Measurements from ENCODE around the gene DPPA5.

DNA sequence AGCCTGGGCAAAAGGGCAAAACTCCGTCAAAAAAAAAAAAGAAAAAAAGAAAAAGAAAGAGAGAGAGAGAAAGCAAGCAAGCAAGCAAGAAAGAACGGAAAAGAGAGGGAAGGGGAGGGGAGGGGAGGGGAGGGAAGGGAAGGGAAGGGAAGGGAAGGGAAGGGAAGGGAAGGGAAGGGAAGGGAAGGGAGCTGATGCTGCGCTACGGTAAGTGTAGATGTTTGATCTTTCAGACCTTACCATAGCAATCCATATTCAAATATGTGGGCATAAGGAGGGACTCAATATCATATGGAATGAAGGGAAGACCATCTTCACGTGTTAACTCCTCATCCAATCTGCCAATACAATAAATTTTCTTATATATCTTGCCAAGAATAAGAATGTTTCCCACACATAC, 11.9 kb downstream of the DPPA5 start:
- TF ChIP-seq, protein P1, sequence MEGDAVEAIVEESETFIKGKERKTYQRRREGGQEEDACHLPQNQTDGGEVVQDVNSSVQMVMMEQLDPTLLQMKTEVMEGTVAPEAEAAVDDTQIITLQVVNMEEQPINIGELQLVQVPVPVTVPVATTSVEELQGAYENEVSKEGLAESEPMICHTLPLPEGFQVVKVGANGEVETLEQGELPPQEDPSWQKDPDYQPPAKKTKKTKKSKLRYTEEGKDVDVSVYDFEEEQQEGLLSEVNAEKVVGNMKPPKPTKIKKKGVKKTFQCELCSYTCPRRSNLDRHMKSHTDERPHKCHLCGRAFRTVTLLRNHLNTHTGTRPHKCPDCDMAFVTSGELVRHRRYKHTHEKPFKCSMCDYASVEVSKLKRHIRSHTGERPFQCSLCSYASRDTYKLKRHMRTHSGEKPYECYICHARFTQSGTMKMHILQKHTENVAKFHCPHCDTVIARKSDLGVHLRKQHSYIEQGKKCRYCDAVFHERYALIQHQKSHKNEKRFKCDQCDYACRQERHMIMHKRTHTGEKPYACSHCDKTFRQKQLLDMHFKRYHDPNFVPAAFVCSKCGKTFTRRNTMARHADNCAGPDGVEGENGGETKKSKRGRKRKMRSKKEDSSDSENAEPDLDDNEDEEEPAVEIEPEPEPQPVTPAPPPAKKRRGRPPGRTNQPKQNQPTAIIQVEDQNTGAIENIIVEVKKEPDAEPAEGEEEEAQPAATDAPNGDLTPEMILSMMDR (IDR thresholded peaks at IDR 0.05), result no peak
- no peak for TF ChIP-seq POLR2A (IDR thresholded peaks at IDR 0.05)
